Fibroblast of skin of right biceps (primary cell): ENCODE data around the gene CRADD.
"Not testable (repeated sequence)": the region's sequence is repeated elsewhere in the genome, so short reads cannot be mapped to it uniquely, and the experiment has no call there.

Experiments
- DNase-seq: peaks from one replicate; pipeline ENCODE4 v3.0.0-alpha.2; 2013

CRADD gene

DNA sequence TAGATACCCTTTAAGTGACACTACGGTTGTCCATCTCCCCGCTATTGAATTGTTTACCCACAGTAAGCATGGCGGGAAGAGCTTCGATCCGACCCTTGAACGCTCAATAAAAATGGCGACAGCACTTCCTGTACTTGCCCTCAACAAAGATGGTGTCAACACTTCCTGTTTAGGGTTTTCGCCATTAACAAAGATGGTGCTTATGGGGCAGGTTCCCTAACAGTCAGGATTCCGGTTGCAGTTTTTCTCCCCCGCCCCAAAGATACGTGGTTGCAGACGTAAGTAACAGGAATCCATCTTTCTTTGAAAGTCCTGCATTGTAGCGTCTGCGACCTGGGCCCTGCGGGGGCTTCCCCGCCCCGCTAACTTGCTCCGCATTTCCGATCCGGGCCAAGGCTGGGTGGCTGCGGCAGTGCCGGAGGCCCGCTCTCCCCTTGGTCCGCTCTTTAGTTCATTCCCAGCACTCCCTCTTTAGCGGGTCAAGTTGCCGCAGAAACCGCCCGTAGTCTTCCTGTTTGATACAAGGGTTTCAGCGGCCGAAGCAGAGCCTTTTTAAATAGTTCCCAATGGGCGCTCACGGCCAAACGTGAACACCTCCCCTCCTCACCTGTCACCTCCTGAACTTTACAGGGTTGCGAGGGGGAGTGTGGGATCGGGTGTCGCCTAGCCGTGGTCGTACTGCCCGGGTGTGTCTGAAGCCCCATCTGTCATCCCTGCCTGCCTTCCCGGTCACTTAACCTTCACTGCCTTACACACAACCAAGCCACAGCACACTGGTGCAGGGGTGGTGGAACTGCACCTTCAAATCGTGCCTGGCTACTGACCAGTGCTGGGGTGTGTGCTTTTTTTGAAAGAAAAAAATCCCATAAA lies at the start of gene CRADD:
Gene CRADD (plus strand): TSS at position 181 of the 870 bp plus-strand sequence.
- DNase-seq, result peak; percentile 99

DNA sequence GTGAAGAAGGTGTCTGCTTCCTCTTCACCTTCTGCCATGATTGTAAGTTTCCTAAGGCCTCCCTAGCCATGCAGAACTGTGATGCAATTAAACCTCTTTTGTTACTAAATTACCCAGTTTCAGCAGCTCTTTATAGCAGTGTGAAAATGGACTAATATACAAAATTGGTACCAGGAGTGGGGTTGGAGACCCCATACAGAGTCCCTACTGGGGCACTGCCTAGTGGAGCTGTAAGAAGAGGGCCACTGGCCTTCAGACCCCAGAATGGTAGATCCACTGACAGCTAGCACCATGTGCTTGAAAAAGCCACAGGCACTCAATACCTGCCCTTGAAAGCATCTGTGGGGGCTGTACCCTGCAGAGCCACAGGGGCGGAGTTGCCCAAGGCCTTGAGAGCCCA lies 44.8 kb upstream of the CRADD start:
- no peak for DNase-seq

DNA sequence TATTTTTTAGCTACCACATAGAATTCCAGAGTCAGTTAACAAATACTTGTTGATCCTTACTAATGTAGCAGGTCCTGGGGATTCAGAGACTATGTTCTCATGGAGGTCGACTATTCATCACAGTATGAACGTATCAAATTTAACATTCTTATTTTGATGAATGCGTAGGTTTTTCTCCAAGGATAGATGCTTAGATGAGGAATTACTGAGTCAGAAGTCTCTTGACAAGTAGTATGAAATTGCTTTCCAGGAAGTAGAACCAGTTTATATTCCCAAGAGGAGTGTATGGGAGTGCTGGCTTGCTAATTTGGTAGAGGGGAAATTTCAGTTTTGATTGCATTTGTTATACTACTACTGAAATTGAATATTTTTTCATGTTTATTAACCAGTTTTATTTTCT lies 42.8 kb upstream of the CRADD start:
- DNase-seq, result peak; percentile 80

GRCh38 chr12:93636708-93637107 lies 40.5 kb upstream of the CRADD start:
- no peak for DNase-seq

DNA sequence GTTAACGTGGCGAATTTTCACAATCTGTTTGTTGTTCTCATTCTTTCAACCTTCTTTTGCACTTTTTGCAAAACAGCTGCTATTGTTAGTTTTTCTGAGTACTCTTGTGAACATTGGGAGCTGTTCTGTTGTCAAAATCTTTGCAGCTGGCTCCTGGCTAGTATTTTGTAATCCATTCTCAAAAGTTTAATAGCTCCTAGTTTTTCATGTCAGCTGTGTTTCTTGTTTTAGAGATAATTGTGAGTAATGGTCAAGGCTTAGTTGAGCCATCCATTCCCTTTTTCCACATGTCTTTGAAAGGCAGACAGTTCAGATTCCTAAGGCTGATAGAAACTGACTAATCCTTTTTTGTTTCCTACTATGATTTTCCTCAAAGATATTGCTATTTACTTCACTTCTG lies 39.1 kb upstream of the CRADD start:
- DNase-seq, result peak; percentile 53

- DNase-seq, result no peak
These were observed 38.2 kb upstream of the CRADD start for GRCh38 chr12:93638954-93639353.

GRCh38 chr12:93639406-93639805 lies 37.8 kb upstream of the CRADD start:
- no peak for DNase-seq

- not testable (repeated sequence) for DNase-seq
These were observed 35.8 kb upstream of the CRADD start for GRCh38 chr12:93641380-93641779.

- no peak for DNase-seq
These were observed 34.4 kb upstream of the CRADD start for GRCh38 chr12:93642751-93643150.

DNA sequence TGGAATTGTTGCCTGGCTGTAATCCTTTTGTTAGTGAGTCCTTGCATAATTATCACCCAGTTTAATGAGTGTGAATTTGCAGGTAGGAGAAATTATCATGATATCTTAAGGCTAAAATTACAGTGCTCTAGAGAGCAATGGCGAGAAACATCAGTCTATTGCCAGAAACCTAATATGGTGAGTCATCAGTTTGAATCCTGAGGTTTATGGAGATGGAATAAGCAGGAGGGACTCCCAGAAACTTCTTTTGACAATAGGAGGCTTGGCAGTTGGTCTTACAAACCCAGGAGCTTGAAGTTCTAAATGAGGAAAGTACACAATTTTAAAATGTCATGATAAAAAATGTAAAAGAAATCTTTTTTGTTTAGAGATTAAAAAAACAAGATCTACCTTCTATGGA lies 31.5 kb upstream of the CRADD start:
- peak; percentile 57 for DNase-seq

DNA sequence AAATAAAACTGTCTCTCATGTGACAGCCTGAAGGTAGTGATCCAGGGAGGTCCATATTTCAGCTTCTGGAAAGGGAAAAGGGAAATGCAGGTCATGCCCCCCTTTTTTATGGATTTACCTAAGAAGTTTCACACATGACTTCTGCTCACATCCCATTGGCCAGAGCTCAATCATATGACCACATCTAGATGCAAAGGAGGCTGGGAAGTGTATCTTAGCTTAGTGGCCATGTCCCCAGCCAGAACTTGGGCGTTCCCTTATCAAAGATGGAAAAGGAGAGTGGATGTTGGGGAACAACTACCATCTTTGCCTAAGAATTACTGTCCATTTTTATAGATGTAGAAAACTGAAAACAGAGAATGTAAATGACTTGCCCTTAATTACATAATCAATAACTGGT lies 26.5 kb upstream of the CRADD start:
- no peak for DNase-seq

DNA sequence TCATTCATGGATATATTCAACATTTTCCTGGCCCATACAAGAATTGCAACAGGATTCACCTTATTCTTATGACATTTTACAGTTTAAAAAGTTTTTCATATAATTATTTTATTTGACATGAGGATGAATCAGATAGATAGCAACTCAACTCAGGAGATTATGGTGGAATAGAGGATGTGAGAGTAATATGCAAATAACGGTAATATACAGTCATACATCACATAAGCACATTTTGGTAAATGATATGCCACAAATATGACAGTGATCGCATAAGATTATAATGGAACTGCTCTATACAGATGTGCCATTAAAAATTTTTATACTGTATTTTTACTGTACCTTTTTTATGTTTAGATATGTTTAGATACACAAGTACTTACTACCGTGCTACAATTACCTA lies 24.1 kb upstream of the CRADD start:
- no peak for DNase-seq

- no peak for DNase-seq
These were observed 23.5 kb upstream of the CRADD start for GRCh38 chr12:93653712-93654111.

DNA sequence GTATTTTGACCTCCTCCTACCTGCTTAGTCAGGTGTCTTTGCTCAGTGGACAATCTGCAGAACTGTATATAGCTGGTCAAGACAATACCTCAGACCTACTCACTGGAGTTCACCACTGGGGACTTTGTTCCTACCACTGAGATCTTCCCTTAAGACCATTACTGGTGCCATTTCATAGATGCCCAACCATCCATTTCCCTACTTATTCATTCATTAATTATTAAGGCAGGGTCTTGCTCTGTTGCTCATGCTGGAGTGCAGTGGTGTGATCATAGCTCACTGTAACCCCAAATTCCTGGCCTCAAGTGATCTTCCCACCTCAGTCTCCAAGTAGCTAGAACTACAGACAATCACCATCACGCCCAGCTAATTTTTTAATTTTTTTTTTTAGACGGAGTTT lies 22.8 kb upstream of the CRADD start:
- DNase-seq, result no peak

DNA sequence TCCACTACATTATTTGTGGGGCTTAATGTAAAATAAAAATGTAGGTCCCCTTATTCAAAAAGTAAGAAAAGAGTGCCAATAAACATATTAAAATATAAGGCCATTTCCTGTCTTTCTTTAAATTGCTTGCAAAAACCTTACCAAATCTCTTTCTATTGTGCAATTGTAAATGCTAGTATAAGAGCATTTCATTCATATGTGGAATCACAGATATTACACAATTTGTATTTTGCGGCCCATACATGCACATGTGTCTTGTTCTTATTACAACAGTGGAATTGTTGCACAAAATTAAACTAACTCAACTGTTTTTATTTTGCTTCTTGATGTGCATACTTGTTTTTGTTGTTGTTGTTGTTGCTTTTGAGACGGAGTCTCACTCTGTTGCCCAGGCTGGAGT lies 20.1 kb upstream of the CRADD start:
- DNase-seq, result no peak

DNA sequence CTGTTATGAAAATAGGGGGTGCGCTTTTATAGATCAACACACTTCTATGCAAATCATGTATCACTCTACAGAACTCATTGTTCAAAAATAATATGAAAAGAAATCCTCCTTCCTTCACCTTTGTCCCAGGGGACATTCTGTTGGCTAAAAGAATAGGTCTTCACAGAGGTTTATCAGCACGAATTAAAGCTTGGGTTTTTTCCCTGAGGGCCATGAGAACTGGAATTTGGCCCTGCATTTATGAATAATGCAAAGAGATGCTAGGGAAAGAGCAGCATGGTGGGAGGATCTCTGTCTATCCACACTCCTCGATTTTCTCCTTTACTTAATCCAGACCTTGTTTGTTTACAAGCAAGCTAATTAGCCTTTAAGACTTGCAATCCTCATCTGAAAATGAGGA lies 16.2 kb upstream of the CRADD start:
- DNase-seq, result no peak

- DNase-seq, result no peak
These were observed 14.0 kb upstream of the CRADD start for GRCh38 chr12:93663006-93663728.

DNA sequence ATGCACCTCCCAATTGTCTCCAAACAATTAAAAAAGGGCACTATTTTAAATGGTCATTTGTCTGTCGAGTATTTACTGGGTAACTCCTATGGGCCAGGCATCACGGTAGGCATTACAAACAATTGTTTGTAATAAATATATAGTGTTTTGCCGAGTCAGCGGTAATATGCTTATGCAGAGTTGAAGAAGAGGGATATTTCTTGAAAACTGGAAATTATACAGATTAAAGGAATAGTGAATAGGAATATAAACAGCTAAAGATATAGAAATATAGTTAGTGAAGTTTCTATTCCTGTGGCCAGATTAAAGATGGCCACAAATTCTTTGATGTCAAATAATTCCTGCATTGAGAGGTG lies 13.5 kb upstream of the CRADD start:
- no peak for DNase-seq

DNA sequence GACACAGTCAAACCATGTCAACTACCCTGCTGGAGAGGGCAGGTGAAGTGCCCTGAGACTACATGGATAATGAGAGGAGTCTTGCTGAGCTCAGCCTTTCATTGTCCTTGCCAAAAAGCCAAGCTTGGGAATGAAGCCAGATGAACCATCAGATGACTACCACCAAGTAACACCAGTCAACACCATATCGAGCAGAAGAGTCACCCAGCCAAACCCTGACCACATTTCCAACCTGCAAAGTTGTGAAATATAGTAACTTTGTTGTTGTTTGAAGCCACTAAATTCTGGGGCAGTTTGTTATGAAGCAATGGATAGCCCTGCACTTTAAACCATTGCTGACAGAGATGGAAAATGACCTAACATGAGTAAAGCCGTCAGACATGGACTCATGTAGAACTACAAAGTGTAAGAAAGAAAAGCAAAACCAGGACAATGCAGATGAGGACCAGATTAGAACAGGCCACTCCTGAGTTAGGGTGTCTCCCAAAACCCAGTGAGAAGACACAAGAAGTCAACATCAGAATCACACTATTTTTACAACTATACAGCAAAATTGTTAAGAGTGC lies 12.5 kb upstream of the CRADD start:
- peak; percentile 53 for DNase-seq

- DNase-seq, result peak; percentile 16
These were observed 9.5 kb upstream of the CRADD start for GRCh38 chr12:93667672-93668071.

GRCh38 chr12:93668919-93669418 lies 8.2 kb upstream of the CRADD start:
- DNase-seq, result no peak

DNA sequence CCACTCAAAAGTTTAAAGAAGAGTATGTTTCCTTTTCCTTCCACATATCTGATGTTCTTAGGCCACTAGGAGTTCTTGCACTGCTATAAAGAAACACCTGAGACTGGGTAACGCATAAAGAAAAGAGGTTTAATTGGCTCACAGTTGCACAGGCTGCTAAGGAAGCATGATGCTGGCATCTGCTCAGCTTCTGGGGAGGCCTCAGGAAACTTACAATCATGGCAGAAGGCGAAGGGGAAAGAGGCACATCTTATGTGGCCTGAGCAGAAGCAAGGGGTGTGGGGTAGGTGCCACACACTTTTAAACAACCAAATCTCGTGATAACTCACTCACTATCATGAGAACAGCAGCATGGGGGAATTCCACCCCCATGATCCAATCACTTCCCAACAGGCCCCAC lies 7.7 kb upstream of the CRADD start:
- DNase-seq, result no peak

GRCh38 chr12:93670104-93670503 lies 7.1 kb upstream of the CRADD start:
- DNase-seq, result no peak

- DNase-seq, result no peak
These were observed 6.1 kb upstream of the CRADD start for GRCh38 chr12:93671044-93671443.
